Upper lobe of left lung (tissue), 6 donors: Measurements from ENCODE around the gene B4GALNT1. TPM values are rescaled to one million over a fixed set of nuclear protein-coding genes. Genes with fewer than 3 reads are reported as not detected.

ENCODE experiments used
- ATAC-seq, 2 donors: fragments of 200-7000 bp; cut with Tn5 transposase; one replicate each; pipeline ENCODE4 v1.9.1; 2022; ENCODE audit warnings: mild to moderate bottlenecking in 2 of 2, moderate library complexity in 2 of 2; ENCODE audit not compliant: low FRiP score in 2 of 2
- DNase-seq, 2 donors: peaks; one replicate each; pipeline ENCODE4 v3.0.0-alpha.2; 2019 to 2020
- H3K27ac ChIP-seq, 4 donors: fragments of 200-600 bp; sonication (generic); one replicate each; pipeline ENCODE4 v1.5.1; 2016 to 2019
- H3K27me3 ChIP-seq, 4 donors: fragments of 200-600 bp; sonication (generic); one replicate each; pipeline ENCODE4 v1.5.1; 2017 to 2019
- H3K36me3 ChIP-seq, 4 donors: fragments of 200-600 bp; sonication (generic); one replicate each; pipeline ENCODE4 v1.5.1; 2016 to 2019
- H3K4me1 ChIP-seq, 4 donors: fragments of 200-600 bp; sonication (generic); one replicate each; pipeline ENCODE4 v1.5.1; 2018 to 2019
- H3K4me3 ChIP-seq, 4 donors: fragments of 200-600 bp; sonication (generic); one replicate each; pipeline ENCODE4 v1.5.1; 2017 to 2019; ENCODE audit warnings: mild to moderate bottlenecking in 2 of 4, moderate library complexity in 1 of 4
- H3K9me3 ChIP-seq, 4 donors: fragments of 200-600 bp; sonication (generic); one replicate each; pipeline ENCODE4 v1.5.1; 2018 to 2019
- EP300 ChIP-seq, 4 donors: sonication (generic); formaldehyde crosslinking; IDR thresholded peaks; one replicate each; pipeline ENCODE4 v1.5.1; 2017; ENCODE audit warnings: antibody characterized with exemption in 4 of 4, control low read depth in 2 of 4
- POLR2A ChIP-seq, 4 donors: fragments of 450-650 bp; IDR thresholded peaks; one replicate each; pipeline ENCODE4 v1.5.1; 2016 to 2017; ENCODE audit warnings: antibody characterized with exemption in 4 of 4, mild to moderate bottlenecking in 2 of 4
- POLR2AphosphoS5 ChIP-seq, 2 donors: sonication (generic); formaldehyde crosslinking; IDR thresholded peaks; one replicate each; pipeline ENCODE4 v1.5.1; 2017; ENCODE audit warnings: antibody characterized with exemption in 2 of 2
- WGBS, 2 donors: methylation state at CpG; one replicate each; pipeline ENCODE4 v1.1.5; 2017 to 2018; 5-methylcytosine and 5-hydroxymethylcytosine counted together
- total RNA-seq, 6 donors: library from RNA; depleted of rRNA in 4 of 6; stranded (reverse); fragments of >200 nt in 4 of 6; gene quantifications; one replicate each; pipeline versions ENCODE4 v1.1.0 to v1.2.1, GENCODE V29; 2016 to 2021
- TF ChIP-seq, protein P1 (sequence below), 6 experiments: fragments of 450-650 bp in 4 of 6; fragments of 200-600 bp in 2 of 6; sonication (generic) in 2 of 6; IDR thresholded peaks; one replicate each; pipeline ENCODE4 v1.5.1; 2016 to 2019; ENCODE audit warnings: antibody characterized with exemption in 6 of 6
- donor health status: DM: no; HTN: no; CAD: no; lungs with moderate emphysema.
- donor health status: DM: no; HTN: yes; CAD: no; lungs with severe emphysema.

B4GALNT1 gene
- total RNA-seq, 6 donors from 2014 or later = under 0.01 to 2.6 (median 0.80) TPM

DNA sequence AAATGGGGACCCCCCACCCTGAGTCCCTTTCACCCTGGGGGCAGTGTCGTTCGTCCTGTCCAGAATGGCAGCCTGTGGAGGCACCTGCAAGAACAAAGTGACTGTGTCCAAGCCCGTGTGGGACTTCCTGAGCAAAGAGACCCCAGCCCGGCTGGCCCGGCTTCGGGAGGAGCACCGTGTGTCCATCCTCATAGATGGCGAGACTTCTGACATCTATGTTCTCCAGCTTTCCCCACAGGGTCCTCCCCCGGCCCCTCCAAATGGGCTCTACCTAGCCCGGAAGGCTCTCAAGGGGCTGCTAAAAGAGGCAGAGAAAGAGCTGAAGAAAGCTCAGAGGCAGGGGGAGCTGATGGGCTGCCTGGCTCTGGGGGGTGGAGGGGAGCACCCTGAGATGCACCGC is 26.2 kb downstream of the B4GALNT1 start:
- Histone ChIP-seq H3K4me1 (peaks cover 22 to 49% (median 33%) of the 10 kb centered on the region in 4 donors), H3K27me3 (peaks cover 0 to 11% (median 6%) of the 10 kb centered on the region in 4 donors), H3K36me3 (peaks cover 0 to 7% (median 2%) of the 10 kb centered on the region in 4 donors), H3K4me3 (no peak overlapping the region), H3K27ac (no peak overlapping the region), H3K9me3 (no peaks in the 10 kb centered on the region)
- TF ChIP-seq EP300 (IDR thresholded peaks at IDR 0.05) (no peak), POLR2A (IDR thresholded peaks at IDR 0.05) (no peak), POLR2AphosphoS5 (IDR thresholded peaks at IDR 0.05) (no peak)
- TF ChIP-seq, protein P1, sequence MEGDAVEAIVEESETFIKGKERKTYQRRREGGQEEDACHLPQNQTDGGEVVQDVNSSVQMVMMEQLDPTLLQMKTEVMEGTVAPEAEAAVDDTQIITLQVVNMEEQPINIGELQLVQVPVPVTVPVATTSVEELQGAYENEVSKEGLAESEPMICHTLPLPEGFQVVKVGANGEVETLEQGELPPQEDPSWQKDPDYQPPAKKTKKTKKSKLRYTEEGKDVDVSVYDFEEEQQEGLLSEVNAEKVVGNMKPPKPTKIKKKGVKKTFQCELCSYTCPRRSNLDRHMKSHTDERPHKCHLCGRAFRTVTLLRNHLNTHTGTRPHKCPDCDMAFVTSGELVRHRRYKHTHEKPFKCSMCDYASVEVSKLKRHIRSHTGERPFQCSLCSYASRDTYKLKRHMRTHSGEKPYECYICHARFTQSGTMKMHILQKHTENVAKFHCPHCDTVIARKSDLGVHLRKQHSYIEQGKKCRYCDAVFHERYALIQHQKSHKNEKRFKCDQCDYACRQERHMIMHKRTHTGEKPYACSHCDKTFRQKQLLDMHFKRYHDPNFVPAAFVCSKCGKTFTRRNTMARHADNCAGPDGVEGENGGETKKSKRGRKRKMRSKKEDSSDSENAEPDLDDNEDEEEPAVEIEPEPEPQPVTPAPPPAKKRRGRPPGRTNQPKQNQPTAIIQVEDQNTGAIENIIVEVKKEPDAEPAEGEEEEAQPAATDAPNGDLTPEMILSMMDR (IDR thresholded peaks at IDR 0.05) = no peak
- ATAC-seq = no peak
- 94 to 95% methylated on average over 11 of the region's 11 CpGs for WGBS, 2 donors
- DNase-seq = peak in 1 of 2 donors; percentile 60

DNA sequence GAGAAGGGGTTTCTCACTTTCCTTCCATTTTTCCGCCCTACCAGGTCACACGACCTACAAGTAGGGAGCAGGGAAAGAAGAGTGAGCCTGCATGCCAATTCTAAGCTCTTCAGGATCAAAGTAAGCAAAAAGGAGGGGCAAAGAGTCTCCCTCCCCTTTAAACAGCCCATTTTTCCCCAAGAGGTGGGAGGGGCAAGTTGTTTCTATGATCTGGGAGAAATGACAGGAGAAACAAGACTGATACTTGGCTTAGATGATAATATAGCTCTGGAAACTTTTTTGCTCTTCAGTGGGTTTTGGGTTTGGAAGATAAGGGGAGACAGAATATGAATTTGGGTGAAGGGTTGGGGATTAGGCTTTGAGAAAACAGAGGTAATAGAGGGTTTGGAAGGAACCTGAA is 26.6 kb downstream of the B4GALNT1 start:
- ATAC-seq = no peak
- Histone ChIP-seq H3K4me3 (no peak overlapping the region), H3K4me1 (peaks cover 22 to 45% (median 29%) of the 10 kb centered on the region in 4 donors), H3K9me3 (no peaks in the 10 kb centered on the region), H3K36me3 (peaks cover 0 to 12% (median 4%) of the 10 kb centered on the region in 4 donors), H3K27ac (no peak overlapping the region), H3K27me3 (peaks cover 0 to 10% (median 4%) of the 10 kb centered on the region in 4 donors)
- TF ChIP-seq POLR2AphosphoS5 (IDR thresholded peaks at IDR 0.05) = no peak
- no peak for TF ChIP-seq POLR2A (IDR thresholded peaks at IDR 0.05)
- TF ChIP-seq, protein P1 (IDR thresholded peaks at IDR 0.05) = no peak
- TF ChIP-seq EP300 (IDR thresholded peaks at IDR 0.05) = no peak
- 52 to 62% methylated on average over 2 of the region's 2 CpGs for WGBS, 2 donors
- no peak for DNase-seq

- DNase-seq = no peak
- H3K27ac ChIP-seq = no peak overlapping the region
Observed at GRCh38 chr12:57605811-57606311, 27.1 kb downstream of the B4GALNT1 start.

DNA sequence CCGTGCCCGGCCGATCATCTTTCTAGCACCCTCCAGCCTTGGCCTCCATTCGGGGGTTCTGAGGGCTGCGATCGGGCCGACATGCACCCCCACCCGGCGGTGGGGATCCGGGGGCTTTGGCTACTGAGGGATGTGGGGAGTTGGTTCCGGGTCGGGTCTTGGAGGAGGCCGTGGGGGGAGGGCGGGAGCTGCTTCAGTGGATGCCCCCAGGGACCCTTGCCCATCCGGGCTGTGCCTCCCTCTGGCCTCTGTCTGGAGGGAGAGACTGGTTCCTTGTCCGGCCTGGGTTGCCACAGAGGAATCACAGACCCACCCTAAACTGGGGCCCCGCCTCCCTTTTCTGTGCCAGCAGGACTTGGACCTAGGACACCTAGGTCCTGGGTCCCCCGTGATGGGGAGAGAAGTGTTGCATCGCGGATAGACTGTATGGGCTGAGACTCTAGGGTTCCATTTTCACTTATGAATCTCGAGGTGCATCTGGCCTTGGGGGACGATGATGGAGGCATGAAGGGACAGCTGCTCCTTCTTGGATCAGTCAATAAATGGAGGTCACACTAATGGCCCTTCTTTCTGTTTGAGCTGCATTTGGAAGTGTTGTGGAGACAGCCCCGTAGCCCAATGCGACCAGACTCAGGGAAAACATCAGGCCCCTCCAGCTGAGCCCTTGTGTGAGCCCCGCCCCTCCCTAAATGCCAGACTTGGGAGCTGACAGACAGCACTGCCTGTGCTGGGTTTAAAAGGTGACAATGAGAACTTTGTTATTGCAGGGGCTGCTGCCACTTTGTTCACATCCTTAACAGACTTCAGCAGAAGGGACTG is 27.8 kb downstream of the B4GALNT1 start:
- peaks cover 0 to 10% (median 3%) of the 10 kb centered on the region in 4 donors for H3K27me3 ChIP-seq
- peak in 1 of 2 donors; percentile 33 for ATAC-seq
- H3K4me1 ChIP-seq = peaks cover 14 to 33% (median 17%) of the 10 kb centered on the region in 4 donors
- peaks cover 0 to 24% (median 14%) of the 10 kb centered on the region in 4 donors for H3K36me3 ChIP-seq
- H3K9me3 ChIP-seq = no peaks in the 10 kb centered on the region
- DNase-seq = peak; percentile 40 to 82
- peak overlapping the region; percentile 85 to 93 (median 92) for H3K27ac ChIP-seq
- TF ChIP-seq POLR2A (IDR thresholded peaks at IDR 0.05) (peak in 1 of 4 donors; percentile 36), EP300 (IDR thresholded peaks at IDR 0.05) (no peak)
- WGBS, 2 donors = 23 to 30% methylated on average over 2 to 15 of the region's 25 CpGs
- H3K4me3 ChIP-seq = peak overlapping the region; percentile 57 to 80 (median 68)

More at GRCh38 chr12:57605811-57606311, 27.1 kb downstream of the B4GALNT1 start:
- Histone ChIP-seq H3K4me1 (peaks cover 19 to 39% (median 24%) of the 10 kb centered on the region in 4 donors), H3K4me3 (peak overlapping the region in 1 of 4 donors; percentile 80), H3K27me3 (peaks cover 0 to 10% (median 3%) of the 10 kb centered on the region in 4 donors), H3K36me3 (peaks cover 0 to 17% (median 9%) of the 10 kb centered on the region in 4 donors), H3K9me3 (no peaks in the 10 kb centered on the region)
- TF ChIP-seq EP300 (IDR thresholded peaks at IDR 0.05) (no peak), POLR2A (IDR thresholded peaks at IDR 0.05) (no peak), POLR2AphosphoS5 (IDR thresholded peaks at IDR 0.05) (no peak)
- TF ChIP-seq, protein P1 (IDR thresholded peaks at IDR 0.05) = no peak
- no peak for ATAC-seq
- WGBS, 2 donors = 78 to 85% methylated on average over 4 of the region's 4 CpGs

DNA sequence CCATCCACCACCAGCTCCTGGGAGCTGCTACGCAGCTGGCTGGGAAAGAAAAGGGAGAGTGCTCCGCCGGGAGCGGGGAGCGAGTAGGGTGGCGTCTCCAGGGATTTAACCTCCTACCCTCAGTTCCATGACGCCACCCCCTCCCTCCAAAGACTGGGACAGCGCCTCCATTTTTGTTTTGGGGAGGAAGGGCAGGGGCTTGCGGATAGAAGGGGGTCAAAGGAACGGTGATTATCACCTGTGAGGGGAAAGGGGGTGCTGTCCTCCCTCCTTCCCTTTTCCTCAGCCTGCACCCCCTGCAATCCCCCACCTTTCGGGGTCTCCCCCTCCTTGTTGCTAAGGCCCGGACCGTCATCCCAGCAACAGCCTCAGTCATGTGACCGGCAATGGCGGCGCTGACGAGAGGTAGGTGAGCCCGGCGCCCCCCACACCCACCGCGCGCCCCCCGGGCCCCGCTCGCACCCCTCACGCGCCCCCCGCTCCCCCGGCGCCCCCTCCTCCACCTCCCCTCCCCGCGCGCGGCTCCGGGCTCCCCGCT is 28.5 kb downstream of the B4GALNT1 start, which contains the start of gene DTX3:
DTX3 (plus strand) TSS at position 371 of the 538 bp plus-strand sequence. CDS start 1,694 bp downstream, outside the sequence.
- Histone ChIP-seq H3K27ac (peak within 1 kb of the TSS; percentile 85 to 93 (median 92)), H3K9me3 (no peaks in the 10 kb centered on the region), H3K4me1 (peaks cover 13 to 29% (median 15%) of the 10 kb centered on the region in 4 donors), H3K27me3 (peaks cover 0 to 6% (median 3%) of the 10 kb centered on the region in 4 donors), H3K4me3 (peak within 1 kb of the TSS; percentile 57 to 80 (median 68)), H3K36me3 (peaks cover 0 to 30% (median 17%) of the 10 kb centered on the region in 4 donors)
- ATAC-seq = peak in 1 of 2 donors; percentile 58
- 13 to 14% methylated on average over 12 to 16 of the region's 36 CpGs for WGBS, 2 donors
- TF ChIP-seq POLR2A (IDR thresholded peaks at IDR 0.05) = no peak
- TF ChIP-seq EP300 (IDR thresholded peaks at IDR 0.05) = no peak
- TF ChIP-seq POLR2AphosphoS5 (IDR thresholded peaks at IDR 0.05) = no peak
- TF ChIP-seq, protein P1 (IDR thresholded peaks at IDR 0.05) = no peak
- peak in 1 of 2 donors; percentile 40 for DNase-seq
